Osteoblast (primary cell): ENCODE data around the gene OSBPL9. TPM values are rescaled to one million over a fixed set of nuclear protein-coding genes. Genes with fewer than 3 reads are reported as not detected.

Experiments used
- DNase-seq: peaks from one replicate; pipeline ENCODE4 v3.0.0; 2011; ENCODE audit warnings: low spot score, mixed read lengths; ENCODE audit not compliant: insufficient read length; ENCODE audit errors: missing footprints
- H2AFZ ChIP-seq: 2 replicates; pipeline ENCODE4 v1.6.0; 2011; ENCODE audit warnings: mild to moderate bottlenecking, low read length
- H3K27ac ChIP-seq: 2 replicates; pipeline ENCODE4 v1.5.1; 2011; ENCODE audit warnings: mild to moderate bottlenecking, low read depth, low read length, moderate library complexity
- H3K27me3 ChIP-seq: 2 replicates; pipeline ENCODE4 v1.6.0; 2012; ENCODE audit warnings: mild to moderate bottlenecking, control low read depth, inconsistent platforms, low read length, moderate library complexity; ENCODE audit not compliant: insufficient read depth
- H3K36me3 ChIP-seq: 2 replicates; pipeline ENCODE4 v1.5.1; 2011; ENCODE audit warnings: mild to moderate bottlenecking, low read length, control low read depth, moderate library complexity; ENCODE audit not compliant: insufficient read depth
- H3K4me1 ChIP-seq: 2 replicates; pipeline ENCODE4 v1.5.1; 2011; ENCODE audit warnings: mild to moderate bottlenecking, low read length, control low read depth, moderate library complexity; ENCODE audit not compliant: insufficient read depth
- H3K4me2 ChIP-seq: 2 replicates; pipeline ENCODE4 v1.6.0; 2011; ENCODE audit warnings: mild to moderate bottlenecking, low read length; ENCODE audit not compliant: insufficient read depth
- H3K4me3 ChIP-seq: fragments of 200-600 bp; sonication (generic); 3 replicates; pipeline ENCODE4 v1.5.1; 2012; ENCODE audit warnings: mild to moderate bottlenecking, low read length, inconsistent platforms; ENCODE audit not compliant: insufficient read depth
- H3K79me2 ChIP-seq: 2 replicates; pipeline ENCODE4 v1.6.0; 2012; ENCODE audit warnings: mild to moderate bottlenecking, low read length, control low read depth, inconsistent platforms; ENCODE audit not compliant: insufficient read depth
- H3K9me3 ChIP-seq: 2 replicates; pipeline ENCODE4 v1.5.1; 2011; ENCODE audit warnings: low read depth, low read length, control low read depth
- H4K20me1 ChIP-seq: 2 replicates; pipeline ENCODE4 v1.6.0; 2012; ENCODE audit warnings: mild to moderate bottlenecking, low read length, control low read depth; ENCODE audit not compliant: insufficient read depth
- total RNA-seq: library from RNA; depleted of rRNA; stranded (reverse); fragments of >200 nt; gene quantifications from 2 replicates; pipeline ENCODE4 v1.2.3, GENCODE V29; 2012
- TF ChIP-seq, protein P1 (sequence below): IDR thresholded peaks from 2 replicates; pipeline ENCODE4 v1.5.1; 2011; ENCODE audit warnings: mild to moderate bottlenecking, low read depth, low read length, moderate library complexity; ENCODE audit errors: extremely low read depth

Gene OSBPL9
- total RNA-seq, 1 donor, result 87.9 TPM

DNA sequence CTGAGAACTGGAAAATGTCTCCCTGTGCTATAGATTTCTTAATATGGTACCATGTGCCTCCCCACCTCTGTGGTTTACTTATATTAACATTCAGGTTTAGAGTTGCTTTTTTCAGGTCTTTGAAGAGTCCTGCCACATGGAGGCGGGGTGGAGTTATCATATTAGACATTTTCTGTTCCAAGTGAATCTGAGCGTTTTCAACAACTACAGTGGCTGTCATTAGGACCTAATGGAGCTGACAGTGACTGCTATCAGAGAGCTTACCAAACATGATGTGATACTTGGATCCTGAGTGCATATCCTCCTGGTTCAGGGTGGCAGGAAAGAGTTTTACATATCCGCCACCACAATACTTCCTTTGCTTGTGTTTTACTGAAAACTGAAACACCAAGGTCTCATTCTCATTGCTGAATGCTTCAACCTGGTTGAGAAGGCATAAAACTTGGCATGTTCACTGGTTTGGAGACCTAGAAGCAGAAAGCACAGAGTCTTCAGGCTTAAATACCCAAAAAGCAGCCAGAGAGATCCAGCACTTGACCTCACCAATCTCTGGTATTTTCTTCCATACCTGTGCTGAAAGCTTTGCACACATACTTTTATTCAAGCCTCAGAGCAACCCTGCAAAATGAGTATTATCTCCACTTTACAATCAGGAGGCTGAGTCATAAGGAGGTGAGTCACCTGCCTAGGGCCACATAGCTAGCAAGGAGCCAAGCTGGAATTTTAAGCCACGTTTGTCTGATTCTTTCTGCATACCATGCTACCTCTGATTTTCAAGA is 47.4 kb upstream of the OSBPL9 start:
- Histone ChIP-seq H3K27me3 (no peaks in the 10 kb centered on the region), H3K79me2 (no peaks in the 10 kb centered on the region), H3K4me2 (no peak overlapping the region), H3K4me3 (no peak overlapping the region), H4K20me1 (no peaks in the 10 kb centered on the region), H2AFZ (no peak overlapping the region), H3K9me3 (no peaks in the 10 kb centered on the region), H3K27ac (no peak overlapping the region), H3K4me1 (peaks cover 31% of the 10 kb centered on the region), H3K36me3 (no peaks in the 10 kb centered on the region)
- DNase-seq, result no peak
- TF ChIP-seq, protein P1, sequence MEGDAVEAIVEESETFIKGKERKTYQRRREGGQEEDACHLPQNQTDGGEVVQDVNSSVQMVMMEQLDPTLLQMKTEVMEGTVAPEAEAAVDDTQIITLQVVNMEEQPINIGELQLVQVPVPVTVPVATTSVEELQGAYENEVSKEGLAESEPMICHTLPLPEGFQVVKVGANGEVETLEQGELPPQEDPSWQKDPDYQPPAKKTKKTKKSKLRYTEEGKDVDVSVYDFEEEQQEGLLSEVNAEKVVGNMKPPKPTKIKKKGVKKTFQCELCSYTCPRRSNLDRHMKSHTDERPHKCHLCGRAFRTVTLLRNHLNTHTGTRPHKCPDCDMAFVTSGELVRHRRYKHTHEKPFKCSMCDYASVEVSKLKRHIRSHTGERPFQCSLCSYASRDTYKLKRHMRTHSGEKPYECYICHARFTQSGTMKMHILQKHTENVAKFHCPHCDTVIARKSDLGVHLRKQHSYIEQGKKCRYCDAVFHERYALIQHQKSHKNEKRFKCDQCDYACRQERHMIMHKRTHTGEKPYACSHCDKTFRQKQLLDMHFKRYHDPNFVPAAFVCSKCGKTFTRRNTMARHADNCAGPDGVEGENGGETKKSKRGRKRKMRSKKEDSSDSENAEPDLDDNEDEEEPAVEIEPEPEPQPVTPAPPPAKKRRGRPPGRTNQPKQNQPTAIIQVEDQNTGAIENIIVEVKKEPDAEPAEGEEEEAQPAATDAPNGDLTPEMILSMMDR, result no peak

DNA sequence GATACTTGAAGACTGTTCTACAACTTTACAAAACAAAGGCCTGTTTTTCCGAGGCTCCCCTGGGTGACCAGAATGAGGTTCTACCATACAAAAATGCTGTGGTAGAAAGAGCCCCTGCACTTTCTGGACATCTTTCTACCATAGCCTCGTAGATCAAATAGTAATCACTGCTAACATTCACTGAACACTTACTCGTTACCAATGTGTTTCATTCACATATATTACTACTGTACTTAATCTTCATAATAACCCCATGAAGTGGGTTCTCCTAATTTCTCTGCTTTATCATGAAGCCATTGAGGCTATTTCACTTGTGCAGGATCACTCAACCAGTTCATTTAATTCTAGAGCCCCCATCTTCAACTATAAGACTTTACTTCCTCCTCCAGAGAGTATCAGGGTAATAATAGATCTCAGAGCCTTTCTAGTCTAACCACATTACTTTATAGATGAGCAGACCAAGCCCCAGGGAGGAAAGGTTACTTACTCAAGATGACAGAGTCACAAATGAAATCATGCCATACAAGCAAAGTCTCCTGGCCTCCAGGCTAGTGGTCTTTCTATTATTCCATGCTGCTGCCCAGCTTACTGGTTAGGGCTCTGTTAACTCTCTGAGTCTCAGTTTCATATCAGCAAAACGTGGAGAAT is 46.7 kb upstream of the OSBPL9 start:
- Histone ChIP-seq H2AFZ (no peak overlapping the region), H3K79me2 (no peaks in the 10 kb centered on the region), H3K4me2 (no peak overlapping the region), H3K4me3 (no peak overlapping the region), H4K20me1 (no peaks in the 10 kb centered on the region), H3K9me3 (no peaks in the 10 kb centered on the region), H3K36me3 (no peaks in the 10 kb centered on the region), H3K4me1 (peaks cover 31% of the 10 kb centered on the region), H3K27ac (no peak overlapping the region), H3K27me3 (no peaks in the 10 kb centered on the region)
- DNase-seq, result no peak
- TF ChIP-seq, protein P1, result no peak

DNA sequence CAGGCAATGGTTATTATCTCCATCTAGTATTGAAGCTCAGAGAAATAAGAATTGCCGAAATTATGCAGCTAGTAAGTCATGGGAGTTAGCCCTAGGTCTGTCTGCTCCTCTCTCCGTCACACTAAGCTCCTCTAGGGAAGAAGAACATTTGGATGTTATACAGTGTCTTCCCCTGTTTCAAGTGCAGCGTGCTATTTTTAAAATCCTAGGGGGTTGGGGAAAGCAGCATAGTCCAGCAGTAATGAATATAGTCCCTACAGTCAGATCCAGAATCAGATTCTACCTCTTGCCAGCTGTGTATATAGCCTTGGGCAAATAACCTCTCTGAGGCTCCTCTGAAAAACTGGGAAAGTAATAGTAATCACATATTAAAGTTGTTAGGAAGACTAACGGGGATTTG is 44.5 kb upstream of the OSBPL9 start:
- Histone ChIP-seq H3K79me2 (no peaks in the 10 kb centered on the region), H3K27ac (no peak overlapping the region), H3K4me1 (peaks cover 31% of the 10 kb centered on the region), H3K4me2 (no peak overlapping the region), H3K36me3 (no peaks in the 10 kb centered on the region), H4K20me1 (no peaks in the 10 kb centered on the region), H3K4me3 (no peak overlapping the region), H2AFZ (no peak overlapping the region), H3K27me3 (no peaks in the 10 kb centered on the region), H3K9me3 (no peaks in the 10 kb centered on the region)
- DNase-seq, result no peak
- TF ChIP-seq, protein P1, result no peak

DNA sequence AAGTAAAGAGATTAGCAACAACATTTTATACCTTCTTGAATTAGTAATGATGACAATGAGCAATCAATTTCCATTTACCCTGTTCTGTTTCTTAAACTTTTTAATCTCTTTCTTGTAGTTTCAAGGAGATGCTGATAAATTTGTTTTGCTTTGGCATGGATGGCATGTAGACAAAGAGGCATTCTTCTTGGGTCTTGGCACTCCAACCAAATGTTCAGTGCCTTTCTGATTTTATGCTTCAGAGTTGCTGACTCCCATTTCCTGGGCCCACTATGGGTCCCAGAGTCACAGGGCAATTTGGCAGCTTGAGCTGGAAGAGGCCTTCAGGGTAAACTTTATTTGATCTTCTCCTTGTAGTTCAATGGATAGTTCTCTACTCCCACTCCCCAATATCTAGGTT is 42.1 kb upstream of the OSBPL9 start:
- Histone ChIP-seq H3K4me3 (no peak overlapping the region), H4K20me1 (no peaks in the 10 kb centered on the region), H3K27ac (no peak overlapping the region), H3K36me3 (no peaks in the 10 kb centered on the region), H3K79me2 (no peaks in the 10 kb centered on the region), H2AFZ (no peak overlapping the region), H3K9me3 (no peaks in the 10 kb centered on the region), H3K4me1 (peaks cover 12% of the 10 kb centered on the region), H3K27me3 (no peaks in the 10 kb centered on the region), H3K4me2 (no peak overlapping the region)
- TF ChIP-seq, protein P1, result no peak
- no peak for DNase-seq
